NB4 (cell line): ENCODE results near the gene C1orf141.

ENCODE experiments used
- CTCF ChIP-seq: IDR thresholded peaks from one replicate; pipeline ENCODE4 v1.5.1; 2012; ENCODE audit warnings: low read depth, low read length
- MAX ChIP-seq: IDR thresholded peaks from 2 replicates; pipeline ENCODE4 v1.6.1; 2011; ENCODE audit warnings: low read depth, low read length
- MYC ChIP-seq: IDR thresholded peaks from 2 replicates; pipeline ENCODE4 v1.6.1; 2011; ENCODE audit warnings: low read depth, low read length
- POLR2A ChIP-seq: IDR thresholded peaks from 2 replicates; pipeline ENCODE4 v1.6.1; 2011; ENCODE audit warnings: mild to moderate bottlenecking; ENCODE audit not compliant: insufficient read length; ENCODE audit errors: extremely low read depth

DNA sequence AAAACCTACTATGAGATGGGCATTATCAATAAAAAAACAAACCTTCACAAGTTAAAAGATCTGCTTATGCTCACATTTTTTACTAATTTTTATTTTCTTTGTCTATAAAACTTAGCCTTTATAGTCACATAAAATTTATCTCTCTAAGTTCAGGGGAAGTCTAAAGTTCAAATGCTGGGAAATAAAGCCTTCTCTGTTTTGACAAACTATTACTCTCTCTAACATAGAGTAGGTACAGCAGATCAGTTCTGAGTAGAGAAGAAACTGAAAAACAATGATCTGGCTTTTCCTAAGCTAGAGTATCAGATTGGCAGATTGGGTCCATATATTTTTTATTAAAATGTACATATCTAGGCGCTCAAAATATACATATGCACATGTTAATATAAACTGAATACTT lies 31.2 kb downstream of the C1orf141 start:
- TF ChIP-seq POLR2A: no peak
- no peak for TF ChIP-seq CTCF
- no peak for TF ChIP-seq MAX
- TF ChIP-seq MYC: no peak
